NB4 (cell line): ENCODE measurements around the gene GRID2.
"Not testable (repeated sequence)": the region's sequence is repeated elsewhere in the genome, so short reads cannot be mapped to it uniquely, and the experiment has no call there.

Experiments
- DNase-seq: peaks from one replicate; pipeline ENCODE4 v3.0.0; 2010; ENCODE audit warnings: low read depth
- H3K4me3 ChIP-seq: one replicate; pipeline ENCODE4 v1.5.1; 2011; ENCODE audit warnings: mild to moderate bottlenecking, low read depth, low read length, moderate library complexity
- MYC ChIP-seq: IDR thresholded peaks from 2 replicates; pipeline ENCODE4 v1.6.1; 2011; ENCODE audit warnings: low read depth, low read length
- POLR2A ChIP-seq: IDR thresholded peaks from 2 replicates; pipeline ENCODE4 v1.6.1; 2011; ENCODE audit warnings: mild to moderate bottlenecking; ENCODE audit not compliant: insufficient read length; ENCODE audit errors: extremely low read depth
- TF ChIP-seq, protein P1 (sequence below): IDR thresholded peaks from one replicate; pipeline ENCODE4 v1.5.1; 2012; ENCODE audit warnings: low read depth, low read length
- TF ChIP-seq, protein P2 (sequence below): IDR thresholded peaks from 2 replicates; pipeline ENCODE4 v1.6.1; 2011; ENCODE audit warnings: low read depth, low read length

GRID2 gene

DNA sequence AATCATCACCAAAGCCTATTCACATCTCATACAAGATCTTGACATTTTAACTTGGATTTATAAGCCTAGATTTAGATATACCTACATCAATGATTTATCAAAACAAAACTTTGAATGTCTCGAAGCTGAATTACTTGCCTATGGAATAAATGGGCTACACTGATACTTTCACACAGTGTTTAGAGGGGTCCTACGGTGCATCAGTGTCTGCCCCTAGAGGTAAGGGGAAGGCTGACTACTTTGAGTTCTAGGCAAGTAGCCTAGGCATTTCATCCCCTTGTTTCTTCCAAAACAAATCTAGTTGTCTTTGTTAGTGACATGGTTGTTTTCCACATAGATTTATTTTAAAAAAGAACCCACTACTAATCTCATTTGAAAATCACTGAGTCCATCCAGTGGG, 1366.7 kb downstream of the GRID2 start:
- TF ChIP-seq, protein P1, sequence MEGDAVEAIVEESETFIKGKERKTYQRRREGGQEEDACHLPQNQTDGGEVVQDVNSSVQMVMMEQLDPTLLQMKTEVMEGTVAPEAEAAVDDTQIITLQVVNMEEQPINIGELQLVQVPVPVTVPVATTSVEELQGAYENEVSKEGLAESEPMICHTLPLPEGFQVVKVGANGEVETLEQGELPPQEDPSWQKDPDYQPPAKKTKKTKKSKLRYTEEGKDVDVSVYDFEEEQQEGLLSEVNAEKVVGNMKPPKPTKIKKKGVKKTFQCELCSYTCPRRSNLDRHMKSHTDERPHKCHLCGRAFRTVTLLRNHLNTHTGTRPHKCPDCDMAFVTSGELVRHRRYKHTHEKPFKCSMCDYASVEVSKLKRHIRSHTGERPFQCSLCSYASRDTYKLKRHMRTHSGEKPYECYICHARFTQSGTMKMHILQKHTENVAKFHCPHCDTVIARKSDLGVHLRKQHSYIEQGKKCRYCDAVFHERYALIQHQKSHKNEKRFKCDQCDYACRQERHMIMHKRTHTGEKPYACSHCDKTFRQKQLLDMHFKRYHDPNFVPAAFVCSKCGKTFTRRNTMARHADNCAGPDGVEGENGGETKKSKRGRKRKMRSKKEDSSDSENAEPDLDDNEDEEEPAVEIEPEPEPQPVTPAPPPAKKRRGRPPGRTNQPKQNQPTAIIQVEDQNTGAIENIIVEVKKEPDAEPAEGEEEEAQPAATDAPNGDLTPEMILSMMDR = no peak
- TF ChIP-seq, protein P2, sequence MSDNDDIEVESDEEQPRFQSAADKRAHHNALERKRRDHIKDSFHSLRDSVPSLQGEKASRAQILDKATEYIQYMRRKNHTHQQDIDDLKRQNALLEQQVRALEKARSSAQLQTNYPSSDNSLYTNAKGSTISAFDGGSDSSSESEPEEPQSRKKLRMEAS = no peak
- no peak for TF ChIP-seq POLR2A
- no peak for DNase-seq
- H3K4me3 ChIP-seq = no peak overlapping the region

DNA sequence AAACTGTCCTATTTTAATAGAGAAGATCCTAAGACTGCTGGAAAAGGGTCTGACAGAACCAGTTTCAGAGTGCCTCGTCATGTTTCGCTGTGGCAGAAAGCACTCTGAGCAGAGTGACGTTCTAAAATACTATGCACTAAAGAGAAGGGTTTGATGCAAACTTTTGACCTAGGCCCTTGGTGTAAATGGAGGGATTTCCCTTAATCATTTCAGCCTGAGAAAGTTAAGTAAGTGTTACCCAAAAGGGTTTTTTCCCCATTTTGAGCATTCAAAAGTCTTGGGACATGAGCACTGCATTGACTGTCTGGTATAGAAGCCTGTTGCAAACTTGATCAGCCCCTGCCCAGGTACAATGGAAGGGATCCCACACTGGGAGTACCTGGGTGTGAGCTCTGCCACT, 1367.3 kb downstream of the GRID2 start:
- H3K4me3 ChIP-seq = no peak overlapping the region
- TF ChIP-seq, protein P1 = no peak
- TF ChIP-seq, protein P2 = no peak
- TF ChIP-seq POLR2A = no peak
- no peak for TF ChIP-seq MYC
- no peak for DNase-seq

DNA sequence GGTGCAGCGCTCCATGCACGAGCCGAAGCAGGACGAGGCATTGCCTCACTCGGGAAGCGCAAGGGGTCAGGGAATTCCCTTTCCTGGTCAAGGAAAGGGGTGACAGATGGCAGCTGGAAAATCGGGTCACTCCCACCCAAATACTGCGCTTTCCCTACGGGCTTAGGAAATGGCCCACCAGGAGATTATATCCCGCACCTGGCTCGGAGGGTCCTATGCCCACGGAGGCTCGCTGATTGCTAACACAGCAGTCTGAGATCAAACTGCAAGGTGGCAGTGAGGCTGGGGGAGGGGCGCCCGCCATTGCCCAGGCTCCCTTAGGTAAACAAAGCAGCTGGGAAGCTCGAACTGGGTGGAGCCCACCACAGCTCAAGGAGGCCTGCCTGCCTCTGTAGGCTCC, 1373.2 kb downstream of the GRID2 start:
- not testable (repeated sequence) for DNase-seq, H3K4me3 ChIP-seq

DNA sequence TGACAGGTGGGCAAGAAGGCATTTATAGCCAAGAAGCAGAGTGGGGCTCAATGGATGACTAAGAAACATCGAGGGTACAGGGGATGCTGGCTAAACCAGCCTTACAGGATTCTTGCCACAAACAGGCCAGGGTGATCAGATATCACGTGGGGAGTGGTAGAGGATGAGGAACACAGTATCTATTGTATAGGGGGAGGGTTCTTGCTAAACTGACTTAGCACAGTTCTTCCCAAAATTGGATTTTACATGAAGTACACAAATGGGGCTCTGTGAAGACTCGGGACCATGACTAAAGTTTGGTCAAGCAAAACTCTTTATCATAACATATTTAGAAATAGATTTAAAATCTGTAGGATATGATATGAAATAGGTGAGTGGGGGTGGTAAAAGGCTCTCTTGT, 1380.8 kb downstream of the GRID2 start:
- TF ChIP-seq MYC (no peak), POLR2A (no peak)
- no peak for DNase-seq

DNA sequence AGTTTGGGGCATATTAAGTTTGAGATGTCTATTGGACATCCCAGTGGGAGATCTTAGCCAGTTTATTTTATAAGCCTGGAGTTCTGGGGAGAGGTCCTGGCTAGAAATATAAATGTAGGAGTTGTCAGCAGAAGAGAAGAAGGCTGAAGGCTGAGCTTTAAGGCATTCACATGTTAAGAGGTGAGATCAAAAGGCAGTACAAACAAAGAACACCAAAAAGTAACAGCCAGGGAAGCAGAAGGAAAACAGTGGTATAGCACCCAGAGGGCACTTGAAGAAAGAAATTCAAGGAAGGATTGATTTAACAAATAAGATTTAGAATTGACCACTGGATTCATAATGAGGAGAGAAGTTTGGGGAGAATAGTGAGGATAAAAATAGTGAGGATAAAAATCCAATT, 1383.5 kb downstream of the GRID2 start:
- no peak overlapping the region for H3K4me3 ChIP-seq
- TF ChIP-seq, protein P1 = no peak
- TF ChIP-seq MYC = no peak
- TF ChIP-seq POLR2A = no peak
- TF ChIP-seq, protein P2 = no peak
- DNase-seq = no peak

More for the DNA sequence above, 1380.8 kb downstream of the GRID2 start:
- no peak overlapping the region for H3K4me3 ChIP-seq

DNA sequence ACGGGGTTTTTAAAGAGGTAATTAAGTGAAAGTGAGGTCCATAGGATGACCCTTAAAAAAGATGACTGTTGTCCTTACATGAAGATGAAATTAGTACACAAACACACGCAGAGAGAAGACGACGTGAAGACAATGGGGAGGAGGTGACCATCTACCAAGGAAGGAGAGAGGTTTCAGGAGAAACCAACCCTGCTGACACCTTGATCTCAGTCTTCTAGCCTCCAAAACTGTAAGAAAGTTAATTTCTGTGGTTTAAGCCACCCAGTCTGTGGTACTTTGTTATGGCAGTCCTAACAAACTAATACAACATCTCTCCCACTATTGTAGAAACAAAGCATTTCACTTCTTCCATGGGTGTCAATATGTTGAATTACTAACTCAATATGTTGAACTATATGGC, 1385.2 kb downstream of the GRID2 start:
- no peak for DNase-seq
- TF ChIP-seq, protein P2 = no peak
- TF ChIP-seq, protein P1 = no peak
- TF ChIP-seq POLR2A = no peak
- TF ChIP-seq MYC = no peak
- H3K4me3 ChIP-seq = no peak overlapping the region

DNA sequence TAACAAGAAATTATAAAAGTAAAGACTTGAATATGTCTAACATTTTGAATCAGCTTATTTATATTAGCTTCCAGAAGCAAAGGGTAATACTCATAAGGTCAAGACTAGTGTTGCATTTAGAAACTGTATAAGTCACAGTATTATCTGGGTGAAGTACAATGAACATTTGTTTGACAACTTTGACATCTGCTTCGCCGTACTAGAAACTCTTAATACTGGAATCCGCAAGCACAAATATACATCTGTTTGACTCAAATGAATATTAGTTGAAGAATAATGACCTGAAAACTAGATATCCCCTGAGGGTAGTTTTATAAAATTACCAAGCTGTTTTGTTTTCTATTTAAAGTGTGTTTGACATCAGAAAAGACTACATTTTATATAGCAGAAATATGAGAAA, 1389.4 kb downstream of the GRID2 start:
- TF ChIP-seq, protein P1 = no peak
- TF ChIP-seq MYC = no peak
- TF ChIP-seq, protein P2 = no peak
- no peak for TF ChIP-seq POLR2A
- no peak for DNase-seq
- no peak overlapping the region for H3K4me3 ChIP-seq
